B cell (primary cell): ENCODE results near the gene ATP8B2.

Experiments
- CTCF ChIP-seq: fragments of 200-600 bp; IDR thresholded peaks from one replicate; pipeline ENCODE4 v1.8.0; 2022; ENCODE audit warnings: antibody characterized with exemption, mild to moderate bottlenecking
- EZH2 ChIP-seq: IDR thresholded peaks from 2 replicates; pipeline ENCODE4 v1.6.1; 2012; ENCODE audit warnings: borderline replicate concordance, low read depth, mild to moderate bottlenecking, moderate library complexity, low read length; ENCODE audit not compliant: insufficient read depth, poor library complexity, severe bottlenecking

GRCh38 chr1:154324669-154325582 lies at the start of gene ATP8B2:
- TF ChIP-seq CTCF (peak; percentile 92), EZH2 (no peak)
